ENCODE results near the gene HMCN1.

The HMCN1 gene

DNA sequence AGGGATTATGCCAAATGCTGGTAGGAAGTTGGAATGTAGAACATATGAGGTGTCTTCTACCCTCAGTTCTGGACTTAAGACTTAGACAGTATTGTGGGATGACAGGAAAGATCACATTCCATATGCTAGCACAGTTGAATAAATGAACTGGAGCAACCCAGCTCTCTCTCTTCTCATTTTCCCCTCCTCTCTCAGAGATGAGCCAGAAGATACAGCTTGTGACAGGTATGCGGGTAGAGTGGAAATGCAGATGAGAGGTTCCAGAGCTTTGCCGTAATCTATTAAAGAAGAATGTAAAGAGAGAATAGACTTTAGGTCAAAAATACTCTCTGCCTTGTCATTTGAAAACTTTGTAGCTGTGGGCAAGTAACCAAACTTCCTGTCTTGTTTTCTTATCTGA lies 32.5 kb upstream of the HMCN1 start:
- Histone ChIP-seq H4K91ac (ENCODE audit: low read depth, low read length) (no peak overlapping the region), H3K27ac (ENCODE audit: low read depth, low read length) (peak overlapping the region; percentile 88)

DNA sequence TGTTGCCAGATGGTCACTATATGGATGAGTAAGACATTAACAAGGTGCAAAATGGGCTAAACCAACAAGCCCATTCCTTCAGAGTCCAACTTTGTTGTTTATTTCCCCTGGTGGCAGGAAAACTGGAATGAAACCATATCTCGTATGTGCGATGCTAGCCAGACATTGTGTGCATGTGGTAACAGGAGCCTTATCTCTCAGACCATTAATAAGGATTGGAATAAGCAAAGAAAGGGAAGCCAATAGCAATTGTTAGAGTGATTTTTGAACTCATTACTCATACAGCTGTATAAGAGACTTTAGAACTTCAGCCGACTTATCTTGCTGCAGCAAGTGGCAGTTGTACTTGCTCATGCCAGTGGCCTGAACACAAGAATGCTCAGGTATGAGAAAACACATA lies 30.0 kb upstream of the HMCN1 start:
- no peak overlapping the region for H2BK12ac ChIP-seq (ENCODE audit: low read length)
- H3K18ac ChIP-seq (ENCODE audit: low read length) = no peak overlapping the region
- H4K8ac ChIP-seq (ENCODE audit: low read depth, low read length) = no peak overlapping the region
- no peak overlapping the region for H2AK5ac ChIP-seq (ENCODE audit: low read length)
- H4K12ac ChIP-seq (ENCODE audit: low read depth, low read length) = no peak overlapping the region
- H3K27ac ChIP-seq (ENCODE audit: low read depth, low read length) = no peak overlapping the region
- no peak overlapping the region for H3K4ac ChIP-seq (ENCODE audit: low read depth, low read length)
- H3K4me1 ChIP-seq (ENCODE audit: control insufficient read depth in 1 of 2, insufficient read depth in 2 of 2, low read length in 2 of 2) = peaks cover 13 to 16% of the 10 kb centered on the region in 2 experiments
- no peak overlapping the region for H2BK120ac ChIP-seq (ENCODE audit: insufficient read depth, low read length, poor library complexity)
- no peak overlapping the region for H3K4me2 ChIP-seq (ENCODE audit: low read length)
- H3K4me3 ChIP-seq (ENCODE audit: low read depth, low read length) = no peak overlapping the region
- H2AFZ ChIP-seq (ENCODE audit: insufficient read depth, low read length, poor library complexity) = no peak overlapping the region
- no peak overlapping the region for H3K23ac ChIP-seq (ENCODE audit: low read length)
- no peaks in the 10 kb centered on the region for H3K27me3 ChIP-seq (ENCODE audit: insufficient read depth, low read length)
- no peak overlapping the region for H3K14ac ChIP-seq (ENCODE audit: low read length)
- peaks cover 2% of the 10 kb centered on the region for H3K9me3 ChIP-seq (ENCODE audit: insufficient read depth, low read depth, low read length)
- H4K91ac ChIP-seq (ENCODE audit: low read depth, low read length) = no peak overlapping the region
- peaks cover 9% of the 10 kb centered on the region for H3K79me1 ChIP-seq (ENCODE audit: low read length)
- DNase-seq = no peak
- no peak overlapping the region for H3K9ac ChIP-seq (ENCODE audit: low read length)
- no CpG with 5 or more reads among the region's 3 CpGs for whole genome bisulfite sequencing (ENCODE audit: extremely low coverage, insufficient coverage, insufficient read length)
- peaks cover 5% of the 10 kb centered on the region for H3K79me2 ChIP-seq (ENCODE audit: control insufficient read depth, insufficient read depth, low read length, poor library complexity)
- H3K36me3 ChIP-seq (ENCODE audit: control insufficient read depth in 1 of 2, insufficient read depth in 2 of 2, low read length in 2 of 2) = no peaks in the 10 kb centered on the region
- H2BK5ac ChIP-seq (ENCODE audit: low read depth, low read length, poor library complexity) = no peak overlapping the region

More for the DNA sequence above, 32.5 kb upstream of the HMCN1 start:
- Histone ChIP-seq H3K79me1 (ENCODE audit: low read length) (peaks cover 9% of the 10 kb centered on the region), H3K4ac (ENCODE audit: low read depth, low read length) (no peak overlapping the region), H3K9ac (ENCODE audit: low read length) (no peak overlapping the region), H3K79me2 (ENCODE audit: control insufficient read depth, insufficient read depth, low read length, poor library complexity) (peaks cover 5% of the 10 kb centered on the region), H3K36me3 (ENCODE audit: control insufficient read depth in 1 of 2, insufficient read depth in 2 of 2, low read length in 2 of 2) (no peaks in the 10 kb centered on the region), H4K12ac (ENCODE audit: low read depth, low read length) (no peak overlapping the region), H3K9me3 (ENCODE audit: insufficient read depth, low read depth, low read length) (no peaks in the 10 kb centered on the region), H2BK120ac (ENCODE audit: insufficient read depth, low read length, poor library complexity) (no peak overlapping the region), H3K14ac (ENCODE audit: low read length) (no peak overlapping the region), H3K23ac (ENCODE audit: low read length) (no peak overlapping the region), H2AFZ (ENCODE audit: insufficient read depth, low read length, poor library complexity) (no peak overlapping the region), H2AK5ac (ENCODE audit: low read length) (no peak overlapping the region), H2BK12ac (ENCODE audit: low read length) (no peak overlapping the region), H3K18ac (ENCODE audit: low read length) (no peak overlapping the region), H2BK5ac (ENCODE audit: low read depth, low read length, poor library complexity) (no peak overlapping the region), H3K27me3 (ENCODE audit: insufficient read depth, low read length) (no peaks in the 10 kb centered on the region), H3K4me3 (ENCODE audit: low read depth, low read length) (no peak overlapping the region), H3K4me1 (ENCODE audit: control insufficient read depth in 1 of 2, insufficient read depth in 2 of 2, low read length in 2 of 2) (peaks cover 13 to 16% of the 10 kb centered on the region in 2 experiments), H4K8ac (ENCODE audit: low read depth, low read length) (no peak overlapping the region), H3K4me2 (ENCODE audit: low read length) (peak overlapping the region; percentile 22)
- WGBS (ENCODE audit: extremely low coverage, insufficient coverage, insufficient read length) = no CpG with 5 or more reads among the region's 2 CpGs
- DNase-seq = peak; percentile 88 to 99

DNA sequence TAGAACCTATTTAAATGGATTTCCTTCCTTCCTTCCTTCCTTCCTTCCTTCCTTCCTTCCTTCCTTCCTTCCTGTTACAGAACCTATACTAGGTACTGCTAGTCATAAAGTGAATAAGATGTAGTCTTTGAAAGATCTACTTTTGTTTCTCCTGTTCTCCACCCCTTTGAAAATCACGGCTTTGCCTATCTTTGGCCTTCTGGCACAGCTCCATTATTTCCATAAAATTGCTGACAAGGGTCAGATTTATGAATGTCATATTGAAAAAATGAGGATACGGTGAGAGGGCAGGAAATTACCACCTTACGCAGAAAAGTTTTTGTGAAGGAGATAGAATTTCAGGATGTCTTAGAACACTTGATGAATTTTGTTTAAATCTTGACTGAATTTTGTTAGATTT lies 18.1 kb upstream of the HMCN1 start:
- Histone ChIP-seq H3K9ac (ENCODE audit: low read length) (no peak overlapping the region), H2BK5ac (ENCODE audit: low read depth, low read length, poor library complexity) (no peak overlapping the region), H2BK120ac (ENCODE audit: insufficient read depth, low read length, poor library complexity) (no peak overlapping the region), H3K36me3 (ENCODE audit: control insufficient read depth in 1 of 2, insufficient read depth in 2 of 2, low read length in 2 of 2) (no peaks in the 10 kb centered on the region), H2AK5ac (ENCODE audit: low read length) (no peak overlapping the region), H3K4me2 (ENCODE audit: low read length) (no peak overlapping the region), H3K79me1 (ENCODE audit: low read length) (no peaks in the 10 kb centered on the region), H4K8ac (ENCODE audit: low read depth, low read length) (no peak overlapping the region), H4K91ac (ENCODE audit: low read depth, low read length) (no peak overlapping the region), H3K4me1 (ENCODE audit: control insufficient read depth in 1 of 2, insufficient read depth in 2 of 2, low read length in 2 of 2) (no peaks in the 10 kb centered on the region), H4K12ac (ENCODE audit: low read depth, low read length) (no peak overlapping the region), H3K14ac (ENCODE audit: low read length) (no peak overlapping the region), H3K27ac (ENCODE audit: low read depth, low read length) (no peak overlapping the region), H3K79me2 (ENCODE audit: control insufficient read depth, insufficient read depth, low read length, poor library complexity) (no peaks in the 10 kb centered on the region), H3K4ac (ENCODE audit: low read depth, low read length) (no peak overlapping the region), H3K27me3 (ENCODE audit: insufficient read depth, low read length) (no peaks in the 10 kb centered on the region), H3K9me3 (ENCODE audit: insufficient read depth, low read depth, low read length) (no peaks in the 10 kb centered on the region), H3K4me3 (ENCODE audit: low read depth, low read length) (no peak overlapping the region), H3K23ac (ENCODE audit: low read length) (no peak overlapping the region), H3K18ac (ENCODE audit: low read length) (no peak overlapping the region), H2BK12ac (ENCODE audit: low read length) (no peak overlapping the region), H2AFZ (ENCODE audit: insufficient read depth, low read length, poor library complexity) (no peak overlapping the region)
- no peak for DNase-seq
- no CpG with 5 or more reads among the region's 3 CpGs for WGBS (ENCODE audit: extremely low coverage, insufficient coverage, insufficient read length)

DNA sequence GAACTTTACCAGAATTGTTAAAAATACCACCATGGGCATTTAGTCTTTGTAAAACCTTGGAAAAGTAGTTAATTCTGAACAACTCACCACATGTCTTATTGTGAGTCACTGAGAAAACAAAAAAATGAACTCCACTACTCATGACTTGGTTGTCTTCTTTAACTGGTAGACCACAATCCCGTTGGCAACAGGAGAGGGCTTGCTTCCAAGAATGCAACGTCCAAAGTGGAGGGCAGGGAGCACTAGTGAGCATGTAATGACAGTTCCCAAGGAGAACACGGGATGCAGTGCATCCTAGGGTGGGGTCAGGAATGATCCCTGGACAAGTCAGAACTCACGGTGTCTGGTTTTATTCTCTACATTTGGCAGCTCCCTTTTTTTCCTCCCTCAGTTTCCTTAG lies 15.2 kb upstream of the HMCN1 start:
- H3K14ac ChIP-seq (ENCODE audit: low read length) = no peak overlapping the region
- H3K79me1 ChIP-seq (ENCODE audit: low read length) = no peaks in the 10 kb centered on the region
- H3K79me2 ChIP-seq (ENCODE audit: control insufficient read depth, insufficient read depth, low read length, poor library complexity) = no peaks in the 10 kb centered on the region
- H3K36me3 ChIP-seq (ENCODE audit: control insufficient read depth in 1 of 2, insufficient read depth in 2 of 2, low read length in 2 of 2) = no peaks in the 10 kb centered on the region
- DNase-seq = no peak
- H2BK5ac ChIP-seq (ENCODE audit: low read depth, low read length, poor library complexity) = no peak overlapping the region
- H4K8ac ChIP-seq (ENCODE audit: low read depth, low read length) = no peak overlapping the region
- H4K91ac ChIP-seq (ENCODE audit: low read depth, low read length) = no peak overlapping the region
- H3K18ac ChIP-seq (ENCODE audit: low read length) = no peak overlapping the region
- H3K4me1 ChIP-seq (ENCODE audit: control insufficient read depth in 1 of 2, insufficient read depth in 2 of 2, low read length in 2 of 2) = no peaks in the 10 kb centered on the region
- WGBS (ENCODE audit: extremely low coverage, insufficient coverage, insufficient read length) = no CpG with 5 or more reads among the region's 4 CpGs
- H3K27ac ChIP-seq (ENCODE audit: low read depth, low read length) = no peak overlapping the region
- no peak overlapping the region for H2AK5ac ChIP-seq (ENCODE audit: low read length)
- no peak overlapping the region for H2AFZ ChIP-seq (ENCODE audit: insufficient read depth, low read length, poor library complexity)
- H3K23ac ChIP-seq (ENCODE audit: low read length) = no peak overlapping the region
- H3K9ac ChIP-seq (ENCODE audit: low read length) = no peak overlapping the region
- no peaks in the 10 kb centered on the region for H3K27me3 ChIP-seq (ENCODE audit: insufficient read depth, low read length)
- H3K9me3 ChIP-seq (ENCODE audit: insufficient read depth, low read depth, low read length) = no peaks in the 10 kb centered on the region
- no peak overlapping the region for H2BK120ac ChIP-seq (ENCODE audit: insufficient read depth, low read length, poor library complexity)
- no peak overlapping the region for H3K4me2 ChIP-seq (ENCODE audit: low read length)
- no peak overlapping the region for H3K4ac ChIP-seq (ENCODE audit: low read depth, low read length)
- H2BK12ac ChIP-seq (ENCODE audit: low read length) = no peak overlapping the region
- no peak overlapping the region for H3K4me3 ChIP-seq (ENCODE audit: low read depth, low read length)
- H4K12ac ChIP-seq (ENCODE audit: low read depth, low read length) = no peak overlapping the region

All from trophoblast cell (in vitro differentiated cells and primary cell).